Natural killer cell (primary cell): ENCODE data around the gene CFAP97. TPM values are rescaled to one million over a fixed set of nuclear protein-coding genes. Genes with fewer than 3 reads are reported as not detected.

Experiments used
- ATAC-seq, 3 donors: fragments of 150-1000 bp in 2 of 3; fragments of 200-7000 bp in 1 of 3; cut with Tn5 transposase; 1 replicate in 1 of 3; 2 replicates in 2 of 3; pipeline ENCODE4 v1.10.0; 2021; ENCODE audit warnings: mild to moderate bottlenecking in 2 of 3, moderate library complexity in 2 of 3
- DNase-seq, 2 donors: peaks; one replicate each; pipeline versions ENCODE4 v3.0.0 to v3.0.0-alpha.2; 2013 to 2021; ENCODE audit warnings: mixed read lengths in 1 of 2
- H3K27ac ChIP-seq: one replicate; pipeline ENCODE4 v1.5.1; 2013; ENCODE audit warnings: mild to moderate bottlenecking, low read length
- H3K27me3 ChIP-seq: one replicate; pipeline ENCODE4 v1.6.1; 2013; ENCODE audit warnings: low read length; ENCODE audit not compliant: control insufficient read depth, insufficient read depth
- H3K36me3 ChIP-seq: one replicate; pipeline ENCODE4 v1.6.1; 2013; ENCODE audit warnings: low read length; ENCODE audit not compliant: control insufficient read depth, insufficient read depth
- H3K4me1 ChIP-seq: one replicate; pipeline ENCODE4 v1.6.1; 2013; ENCODE audit warnings: low read length; ENCODE audit not compliant: control insufficient read depth, insufficient read depth
- H3K4me3 ChIP-seq: one replicate; pipeline ENCODE4 v1.5.1; 2013; ENCODE audit warnings: low read length
- H3K9me3 ChIP-seq: one replicate; pipeline ENCODE4 v1.6.1; 2013; ENCODE audit warnings: low read length; ENCODE audit not compliant: control insufficient read depth, insufficient read depth
- H3K27ac Mint-ChIP-seq, 2 donors: one replicate each; pipeline ENCODE4 v1.8.0; 2022; ENCODE audit warnings: mild to moderate bottlenecking in 2 of 2, mixed read lengths in 2 of 2, moderate library complexity in 1 of 2
- H3K27me3 Mint-ChIP-seq, 2 donors: one replicate each; pipeline ENCODE4 v1.8.0; 2022; ENCODE audit warnings: low read depth in 2 of 2, mixed read lengths in 2 of 2
- H3K36me3 Mint-ChIP-seq: one replicate; pipeline ENCODE4 v1.8.0; 2022; ENCODE audit warnings: mixed read lengths
- H3K4me1 Mint-ChIP-seq, 2 donors: one replicate each; pipeline ENCODE4 v1.8.0; 2022; ENCODE audit warnings: mixed read lengths in 2 of 2
- H3K4me3 Mint-ChIP-seq: one replicate; pipeline ENCODE4 v1.8.0; 2022; ENCODE audit warnings: mild to moderate bottlenecking, moderate library complexity, mixed read lengths
- H3K9me3 Mint-ChIP-seq, 2 donors: one replicate each; pipeline ENCODE4 v1.8.0; 2022; ENCODE audit warnings: mixed read lengths in 2 of 2
- WGBS: methylation state at CpG from one replicate; pipeline ENCODE4 v1.1.7; 2013; ENCODE audit warnings: missing lambda C conversion rate; ENCODE audit not compliant: insufficient coverage; 5-methylcytosine and 5-hydroxymethylcytosine counted together
- intact Hi-C: fragments of 100-400 bp; cut with micrococcal nuclease; formaldehyde crosslinking; loops from one replicate; pipeline ENCODE4 v1.14.2; 2022
- total RNA-seq, 4 donors: library from RNA; stranded (reverse); fragments of 120-200 nt in 1 of 4; gene quantifications; one replicate each; pipeline versions ENCODE4 v1.2.3 to v1.2.4, GENCODE V29; 2013 to 2022
- TF ChIP-seq, protein P1 (sequence below): fragments of 200-600 bp; IDR thresholded peaks from one replicate; pipeline ENCODE4 v1.8.0; 2022; ENCODE audit warnings: antibody characterized with exemption

The CFAP97 gene
- total RNA-seq, 3 donors from 2014 or later (not counting 1 experiment from before 2014, with no cell fraction given), result 25.7 to 30.5 (median 25.9) TPM

- Histone ChIP-seq H3K4me1 (peaks cover 2% of the 10 kb centered on the region), H3K36me3 (no peaks in the 10 kb centered on the region), H3K27me3 (peaks cover 6% of the 10 kb centered on the region), H3K4me3 (no peak overlapping the region), H3K27ac (no peak overlapping the region), H3K9me3 (no peaks in the 10 kb centered on the region)
- H3K27ac Mint-ChIP-seq, result no peak overlapping the region
- H3K36me3 Mint-ChIP-seq, result no peaks in the 10 kb centered on the region
- no peaks in the 10 kb centered on the region for H3K9me3 Mint-ChIP-seq
- ATAC-seq (no peak), DNase-seq (no peak)
- H3K4me3 Mint-ChIP-seq, result no peak overlapping the region
- H3K4me1 Mint-ChIP-seq, result peaks cover 2 to 5% of the 10 kb centered on the region in 2 donors
- peaks cover 13 to 39% of the 10 kb centered on the region in 2 donors for H3K27me3 Mint-ChIP-seq
- intact Hi-C loops, result loop anchor here (10.0 kb wide), 1 partner anchor 393 kb away; no protein-coding TSS in a partner anchor
- WGBS, result 91% methylated on average over 24 of the region's 24 CpGs
- TF ChIP-seq, protein P1, sequence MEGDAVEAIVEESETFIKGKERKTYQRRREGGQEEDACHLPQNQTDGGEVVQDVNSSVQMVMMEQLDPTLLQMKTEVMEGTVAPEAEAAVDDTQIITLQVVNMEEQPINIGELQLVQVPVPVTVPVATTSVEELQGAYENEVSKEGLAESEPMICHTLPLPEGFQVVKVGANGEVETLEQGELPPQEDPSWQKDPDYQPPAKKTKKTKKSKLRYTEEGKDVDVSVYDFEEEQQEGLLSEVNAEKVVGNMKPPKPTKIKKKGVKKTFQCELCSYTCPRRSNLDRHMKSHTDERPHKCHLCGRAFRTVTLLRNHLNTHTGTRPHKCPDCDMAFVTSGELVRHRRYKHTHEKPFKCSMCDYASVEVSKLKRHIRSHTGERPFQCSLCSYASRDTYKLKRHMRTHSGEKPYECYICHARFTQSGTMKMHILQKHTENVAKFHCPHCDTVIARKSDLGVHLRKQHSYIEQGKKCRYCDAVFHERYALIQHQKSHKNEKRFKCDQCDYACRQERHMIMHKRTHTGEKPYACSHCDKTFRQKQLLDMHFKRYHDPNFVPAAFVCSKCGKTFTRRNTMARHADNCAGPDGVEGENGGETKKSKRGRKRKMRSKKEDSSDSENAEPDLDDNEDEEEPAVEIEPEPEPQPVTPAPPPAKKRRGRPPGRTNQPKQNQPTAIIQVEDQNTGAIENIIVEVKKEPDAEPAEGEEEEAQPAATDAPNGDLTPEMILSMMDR, result no peak
These were observed 66.4 kb downstream of the CFAP97 start for GRCh38 chr4:185137233-185137925.

DNA sequence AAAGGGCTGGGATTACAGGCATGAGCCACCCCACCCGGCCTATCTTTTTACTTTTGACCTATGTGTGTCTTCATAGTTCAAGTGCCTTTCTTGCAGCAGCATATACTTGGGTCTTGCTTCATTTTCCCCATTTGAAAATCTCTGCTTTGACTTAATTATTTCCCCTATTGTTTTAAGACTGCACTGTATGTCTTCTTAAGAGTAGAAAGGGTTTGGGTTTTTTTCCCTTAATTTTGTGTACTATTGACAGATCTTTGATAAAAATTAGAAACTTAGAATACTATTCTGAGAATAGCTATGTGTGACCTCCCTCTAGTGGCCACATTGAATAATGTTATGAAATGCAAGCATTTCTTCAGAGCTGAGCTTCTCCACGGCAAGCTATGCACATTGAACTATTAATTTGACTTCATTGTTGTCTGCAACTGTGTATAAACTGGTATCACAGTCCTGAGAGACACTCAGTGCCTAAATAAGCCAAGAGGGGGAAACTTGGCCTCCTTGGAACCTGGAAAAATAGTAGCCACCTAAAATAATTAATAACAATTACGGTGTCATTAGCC lies 69.4 kb downstream of the CFAP97 start:
- Histone ChIP-seq H3K9me3 (no peaks in the 10 kb centered on the region), H3K4me3 (no peak overlapping the region), H3K27me3 (peaks cover 4% of the 10 kb centered on the region), H3K27ac (no peak overlapping the region), H3K36me3 (no peaks in the 10 kb centered on the region), H3K4me1 (no peaks in the 10 kb centered on the region)
- intact Hi-C loops, result loop anchor here (1.0 to 10.0 kb wide), 2 partner anchors 95 to 390 kb away; no protein-coding TSS in a partner anchor
- WGBS, result 52% methylated on average over 3 of the region's 3 CpGs
- peaks cover 0 to 3% of the 10 kb centered on the region in 2 donors for H3K4me1 Mint-ChIP-seq
- H3K9me3 Mint-ChIP-seq, result no peaks in the 10 kb centered on the region
- ATAC-seq (peak; percentile 69 to 75 (median 70)), DNase-seq (peak in 1 of 2 donors; percentile 71)
- no peaks in the 10 kb centered on the region for H3K36me3 Mint-ChIP-seq
- TF ChIP-seq, protein P1, result peak; percentile 91
- peaks cover 19 to 44% of the 10 kb centered on the region in 2 donors for H3K27me3 Mint-ChIP-seq
- no peak overlapping the region for H3K27ac Mint-ChIP-seq
- H3K4me3 Mint-ChIP-seq, result no peak overlapping the region

- ATAC-seq (peak; percentile 42 to 72 (median 61)), DNase-seq (peak in 1 of 2 donors; percentile 41)
- H3K4me1 Mint-ChIP-seq, result no peaks in the 10 kb centered on the region
- peaks cover 34 to 35% of the 10 kb centered on the region in 2 donors for H3K27me3 Mint-ChIP-seq
- Histone ChIP-seq H3K36me3 (no peaks in the 10 kb centered on the region), H3K4me3 (peak overlapping the region; percentile 35), H3K4me1 (peaks cover 18% of the 10 kb centered on the region), H3K27me3 (peaks cover 23% of the 10 kb centered on the region), H3K9me3 (no peaks in the 10 kb centered on the region), H3K27ac (no peak overlapping the region)
- no peaks in the 10 kb centered on the region for H3K36me3 Mint-ChIP-seq
- no peak overlapping the region for H3K27ac Mint-ChIP-seq
- TF ChIP-seq, protein P1, result no peak
- H3K9me3 Mint-ChIP-seq, result no peaks in the 10 kb centered on the region
- whole genome bisulfite sequencing, result 2% methylated on average over 74 of the region's 74 CpGs
- H3K4me3 Mint-ChIP-seq, result peak overlapping the region; percentile 73
- intact Hi-C loops, result no loop called here
These were observed 75.3 kb downstream of the CFAP97 start for GRCh38 chr4:185128272-185129119.
